ENCODE measurements around the gene LHCGR.

DNA sequence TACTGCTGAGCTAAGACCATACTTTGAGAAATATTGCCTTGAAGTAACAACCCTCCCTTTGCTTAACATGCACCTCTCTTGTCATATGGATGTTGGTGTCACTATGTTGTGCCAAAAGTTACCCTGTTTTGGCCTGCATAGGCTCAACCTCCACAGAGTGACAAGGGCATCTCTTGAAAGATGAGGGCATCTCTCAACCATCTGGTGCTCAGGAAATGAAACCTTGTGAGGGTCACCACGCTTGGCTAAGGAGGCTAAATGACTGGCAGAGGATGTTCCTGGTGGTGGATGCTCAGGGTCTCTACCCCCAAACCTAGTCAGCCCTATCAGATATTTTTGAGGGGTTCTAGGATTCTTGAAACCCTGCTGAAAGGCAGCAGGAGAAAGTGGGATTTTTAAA, 2.3 kb downstream of the LHCGR start:
- TF ChIP-seq CTCF (conservative IDR thresholded peaks at IDR 0.05; ENCODE audit: low read length) (no peak), EZH2phosphoT487 (IDR thresholded peaks at IDR 0.05; ENCODE audit: borderline replicate concordance, low read depth, low read length) (no peak)
